SK-N-DZ (cell line): ENCODE results near the gene DMTF1.
"Not testable (repeated sequence)": the region's sequence is repeated elsewhere in the genome, so short reads cannot be mapped to it uniquely, and the experiment has no call there.

Experiments used
- DNase-seq: peaks from one replicate; pipeline ENCODE4 v3.0.0-alpha.2; 2015; ENCODE audit warnings: low spot score
- small RNA-seq, 2 experiments: library from RNA; depleted of rRNA; stranded (forward); fragments of <200 nt; gene quantifications; one replicate each; pipeline ENCODE3, GENCODE V24; 2014

DMTF1 gene

DNA sequence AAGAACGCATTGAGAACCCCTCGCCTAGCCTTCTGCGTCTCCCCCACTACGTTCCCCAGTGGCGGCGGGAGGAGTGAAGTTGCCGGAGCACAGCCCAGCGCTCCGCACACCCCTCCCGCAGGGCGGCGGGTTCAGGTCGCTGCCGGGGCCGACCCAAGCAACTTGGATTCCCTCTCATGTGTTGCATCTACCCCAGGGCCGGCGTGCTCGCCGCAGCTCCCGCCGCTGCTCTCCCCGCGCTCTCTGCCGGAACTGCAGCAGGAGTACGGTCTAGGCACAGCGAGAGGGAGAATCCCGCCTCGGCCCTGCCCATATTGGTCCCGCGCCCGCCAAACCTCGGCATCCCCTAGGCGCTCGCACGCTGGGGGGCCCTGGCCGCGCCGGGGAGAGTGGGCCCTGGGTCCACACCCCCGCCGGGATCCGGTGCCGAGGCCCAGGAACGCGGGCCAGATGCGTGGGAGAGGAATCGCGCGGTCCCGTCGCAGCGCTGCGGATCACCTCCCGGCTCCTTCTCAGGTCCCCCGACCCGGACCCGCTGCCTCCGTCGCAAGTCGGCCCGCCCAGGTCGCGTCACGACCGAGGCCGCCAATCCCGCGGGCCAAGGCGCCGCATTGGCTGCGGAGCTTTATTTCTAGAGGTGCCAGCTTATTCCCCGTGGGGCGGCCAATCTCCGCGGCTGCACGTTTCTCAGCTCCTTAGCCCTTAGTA is 67.9 kb downstream of the DMTF1 start:
- peak; percentile 86 for DNase-seq

DNA sequence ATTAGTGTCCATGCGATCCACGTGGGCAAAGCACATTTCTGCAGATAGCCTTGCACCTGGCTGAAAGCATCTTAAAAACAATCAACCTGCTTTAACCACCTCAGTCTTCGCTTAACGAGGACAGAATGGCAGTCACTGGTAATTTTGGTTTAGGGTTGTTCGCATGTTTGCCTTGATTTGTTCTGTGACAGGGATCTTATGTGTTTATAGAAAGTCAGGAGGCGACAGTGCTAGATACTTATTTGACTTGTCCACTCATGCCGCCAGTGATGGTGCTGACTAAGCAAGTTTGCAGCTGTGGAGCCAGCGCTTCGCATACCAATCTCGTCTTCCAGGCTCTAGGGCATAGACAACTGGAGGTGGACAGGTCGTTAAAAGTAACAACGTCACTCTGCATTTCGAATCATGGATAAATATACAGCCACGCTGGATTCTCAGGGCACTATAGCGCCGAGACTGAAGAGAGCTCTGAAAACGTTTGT is 68.5 kb downstream of the DMTF1 start:
- no peak for DNase-seq

DNA sequence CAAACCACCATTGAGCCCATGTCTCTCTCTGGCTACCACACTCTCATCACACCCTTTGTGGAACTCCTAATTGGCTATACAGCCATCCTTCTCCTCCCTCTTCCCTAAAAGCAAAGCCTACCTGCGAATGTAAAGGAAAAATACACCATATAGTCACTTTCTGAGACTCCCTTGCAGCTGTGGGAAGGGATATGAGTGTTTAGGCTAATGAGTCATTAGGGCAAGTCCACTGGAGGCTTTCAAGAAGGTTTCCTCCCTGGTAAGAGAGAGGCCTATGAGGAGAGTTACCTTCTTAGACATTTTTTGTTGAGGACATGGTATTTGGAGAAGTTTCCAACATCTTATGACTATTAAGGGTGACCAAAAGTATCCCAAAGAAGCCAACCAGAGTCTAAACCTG is 71.4 kb downstream of the DMTF1 start:
- DNase-seq, result no peak

DNA sequence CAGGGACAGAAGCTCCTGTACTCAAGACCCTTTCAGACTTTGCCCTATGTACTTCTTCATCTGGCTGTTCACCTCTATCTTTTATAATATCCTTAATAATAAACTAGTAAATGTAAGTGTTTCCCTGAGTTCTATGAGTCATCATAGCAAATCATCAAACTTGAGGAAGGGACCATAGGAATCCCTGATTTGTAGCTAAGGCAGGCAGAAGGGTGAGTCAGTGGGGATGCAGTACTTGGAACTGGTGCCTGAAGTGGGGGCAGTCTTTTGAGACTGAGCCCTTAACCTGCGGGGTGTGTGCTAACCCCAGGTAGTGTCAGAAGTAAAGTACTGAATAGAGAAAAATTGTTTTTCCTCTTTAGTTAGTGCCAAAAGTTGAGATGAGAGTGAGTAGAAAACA is 73.4 kb downstream of the DMTF1 start:
- no peak for DNase-seq

DNA sequence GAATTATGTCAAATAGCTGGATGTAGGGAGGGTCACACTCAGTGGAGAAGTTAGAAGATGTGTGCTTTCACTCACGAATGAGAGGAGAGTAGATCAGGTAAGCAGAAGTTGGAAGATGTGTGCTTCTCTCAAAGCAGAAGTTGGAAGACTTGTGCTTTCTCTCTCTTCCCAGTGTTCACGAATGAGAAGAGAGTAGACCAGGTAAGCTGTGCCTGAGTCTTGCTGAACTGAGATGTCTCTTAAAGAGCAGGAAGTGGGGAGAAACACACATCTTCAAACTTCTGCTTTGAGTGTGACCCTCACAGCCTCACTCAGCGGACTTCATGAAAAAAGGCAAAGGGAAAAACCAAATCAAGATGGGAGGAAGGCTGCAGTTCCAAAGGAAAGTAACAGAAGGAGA is 74.2 kb downstream of the DMTF1 start:
- DNase-seq, result no peak

- DNase-seq, result no peak
Measured at GRCh38 chr7:87231258-87231657, 79.0 kb downstream of the DMTF1 start.

- no peak for DNase-seq
Measured at GRCh38 chr7:87231711-87232110, 79.5 kb downstream of the DMTF1 start.

GRCh38 chr7:87234949-87235348 is 82.7 kb downstream of the DMTF1 start:
- DNase-seq, result no peak

- peak; percentile 37 for DNase-seq
Measured at GRCh38 chr7:87238464-87239051, 86.3 kb downstream of the DMTF1 start.

DNA sequence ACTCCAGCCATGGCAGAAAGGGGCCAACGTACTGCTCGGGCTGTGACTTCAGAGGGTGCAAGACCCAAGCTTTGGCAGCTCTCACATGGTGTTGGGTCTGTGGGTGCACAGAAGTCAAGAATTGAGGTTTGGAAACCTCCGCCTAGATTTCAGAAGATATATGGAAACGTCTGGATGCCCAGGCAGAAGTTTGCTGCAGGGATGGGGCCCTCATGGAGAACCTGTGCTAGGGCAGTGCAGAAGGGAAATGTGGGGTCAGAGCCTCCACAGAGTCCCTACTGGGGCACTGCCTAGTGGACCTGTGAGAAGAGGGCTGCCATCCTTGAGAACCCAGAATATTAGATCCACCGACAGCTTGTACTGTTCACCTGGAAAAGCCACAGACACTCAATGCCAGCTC is 93.4 kb downstream of the DMTF1 start:
- not testable (repeated sequence) for DNase-seq

Small RNA genes within 50 kb of the gene (small RNA-seq; reads per million reads assigned to genes)
- gene RF00019 (0 reads per million in 2 experiments), gene RF02271 (0 reads per million in 2 experiments)
